Measurements from ENCODE around the gene CHRNB2.

Gene CHRNB2

GRCh38 chr1:154607106-154607608 is 39.6 kb downstream of the CHRNB2 start:
- DNase-seq (ENCODE audit: insufficient read length, low spot score) (no peak), FAIRE-seq (no peak)
- TF ChIP-seq SPI1 (IDR thresholded peaks at IDR 0.05; ENCODE audit: low read depth, low read length) (no peak), TAF1 (IDR thresholded peaks at IDR 0.05; ENCODE audit: low read depth, low read length) (no peak; the same call in 1 of the 2 replicates), POLR2AphosphoS5 (IDR thresholded peaks at IDR 0.05; ENCODE audit: low read depth, low read length) (no peak), POLR2A (IDR thresholded peaks at IDR 0.05; ENCODE audit: low read depth, low read length) (no peak), POU2F2 (IDR thresholded peaks at IDR 0.05; ENCODE audit: low read depth, low read length) (no peak), PAX5 (IDR thresholded peaks at IDR 0.05; ENCODE audit: insufficient read depth, low read length, severe bottlenecking) (no peak)

GRCh38 chr1:154607609-154608396 is 40.2 kb downstream of the CHRNB2 start, which contains the start of gene ADAR:
Gene ADAR, minus strand, starts transcription at chr1:154608186. Its CDS starts 180 bp downstream, at chr1:154608006.
- peak; percentile 81 for TF ChIP-seq POLR2A (IDR thresholded peaks at IDR 0.05; ENCODE audit: low read depth, low read length)
- peak; percentile 84 for TF ChIP-seq TAF1 (IDR thresholded peaks at IDR 0.05; ENCODE audit: low read depth, low read length)
- peak; percentile 32; the same call in 1 of the 2 replicates for TF ChIP-seq SPI1 (IDR thresholded peaks at IDR 0.05; ENCODE audit: low read depth, low read length)
- peak; percentile 64 for TF ChIP-seq PAX5 (IDR thresholded peaks at IDR 0.05; ENCODE audit: insufficient read depth, low read length, severe bottlenecking)
- peak; percentile 69 for TF ChIP-seq POU2F2 (IDR thresholded peaks at IDR 0.05; ENCODE audit: low read depth, low read length)
- TF ChIP-seq POLR2AphosphoS5 (IDR thresholded peaks at IDR 0.05; ENCODE audit: low read depth, low read length): peak; percentile 74
- FAIRE-seq (peak; percentile 91), DNase-seq (ENCODE audit: insufficient read length, low spot score) (peak; percentile 75)

GRCh38 chr1:154608397-154609270 is 41.1 kb downstream of the CHRNB2 start:
- peak; percentile 15; the same call in 1 of the 2 replicates for TF ChIP-seq TAF1 (IDR thresholded peaks at IDR 0.05; ENCODE audit: low read depth, low read length)
- 0 out of 2 replicates have a peak, but pooled peaks have one; percentile 31 for TF ChIP-seq POLR2AphosphoS5 (IDR thresholded peaks at IDR 0.05; ENCODE audit: low read depth, low read length)
- TF ChIP-seq POLR2A (IDR thresholded peaks at IDR 0.05; ENCODE audit: low read depth, low read length): no peak; the same call in 1 of the 2 replicates
- TF ChIP-seq SPI1 (IDR thresholded peaks at IDR 0.05; ENCODE audit: low read depth, low read length): no peak
- TF ChIP-seq POU2F2 (IDR thresholded peaks at IDR 0.05; ENCODE audit: low read depth, low read length): no peak
- no peak for TF ChIP-seq PAX5 (IDR thresholded peaks at IDR 0.05; ENCODE audit: insufficient read depth, low read length, severe bottlenecking)
- DNase-seq (ENCODE audit: insufficient read length, low spot score) (no peak), FAIRE-seq (no peak)

GRCh38 chr1:154609398-154610380 is 42.1 kb downstream of the CHRNB2 start:
- TF ChIP-seq TAF1 (IDR thresholded peaks at IDR 0.05; ENCODE audit: low read depth, low read length) (0 out of 2 replicates have a peak, but pooled peaks have one; percentile 43), SPI1 (IDR thresholded peaks at IDR 0.05; ENCODE audit: low read depth, low read length) (no peak), POU2F2 (IDR thresholded peaks at IDR 0.05; ENCODE audit: low read depth, low read length) (peak; percentile 68; the same call in 1 of the 2 replicates), POLR2A (IDR thresholded peaks at IDR 0.05; ENCODE audit: low read depth, low read length) (no peak), PAX5 (IDR thresholded peaks at IDR 0.05; ENCODE audit: insufficient read depth, low read length, severe bottlenecking) (no peak), POLR2AphosphoS5 (IDR thresholded peaks at IDR 0.05; ENCODE audit: low read depth, low read length) (peak; percentile 18)
- DNase-seq (ENCODE audit: insufficient read length, low spot score): no peak
- peak; percentile 74 for FAIRE-seq

GRCh38 chr1:154611150-154611862 is 43.7 kb downstream of the CHRNB2 start:
- FAIRE-seq: no peak
- TF ChIP-seq SPI1 (IDR thresholded peaks at IDR 0.05; ENCODE audit: low read depth, low read length): no peak
- no peak for TF ChIP-seq PAX5 (IDR thresholded peaks at IDR 0.05; ENCODE audit: insufficient read depth, low read length, severe bottlenecking)
- TF ChIP-seq POLR2A (IDR thresholded peaks at IDR 0.05; ENCODE audit: low read depth, low read length): no peak
- no peak for TF ChIP-seq POU2F2 (IDR thresholded peaks at IDR 0.05; ENCODE audit: low read depth, low read length)
- TF ChIP-seq POLR2AphosphoS5 (IDR thresholded peaks at IDR 0.05; ENCODE audit: low read depth, low read length): no peak
- TF ChIP-seq TAF1 (IDR thresholded peaks at IDR 0.05; ENCODE audit: low read depth, low read length): no peak
- DNase-seq (ENCODE audit: insufficient read length, low spot score): no peak

GRCh38 chr1:154614247-154614646 is 46.7 kb downstream of the CHRNB2 start:
- no peak for TF ChIP-seq SPI1 (IDR thresholded peaks at IDR 0.05; ENCODE audit: low read depth, low read length)
- TF ChIP-seq POU2F2 (IDR thresholded peaks at IDR 0.05; ENCODE audit: low read depth, low read length): no peak
- TF ChIP-seq POLR2A (IDR thresholded peaks at IDR 0.05; ENCODE audit: low read depth, low read length): no peak
- no peak for TF ChIP-seq PAX5 (IDR thresholded peaks at IDR 0.05; ENCODE audit: insufficient read depth, low read length, severe bottlenecking)
- TF ChIP-seq TAF1 (IDR thresholded peaks at IDR 0.05; ENCODE audit: low read depth, low read length): no peak
- TF ChIP-seq POLR2AphosphoS5 (IDR thresholded peaks at IDR 0.05; ENCODE audit: low read depth, low read length): no peak
- DNase-seq (ENCODE audit: insufficient read length, low spot score) (no peak), FAIRE-seq (no peak)

- TF ChIP-seq PAX5 (IDR thresholded peaks at IDR 0.05; ENCODE audit: insufficient read depth, low read length, severe bottlenecking) (no peak), TAF1 (IDR thresholded peaks at IDR 0.05; ENCODE audit: low read depth, low read length) (no peak), SPI1 (IDR thresholded peaks at IDR 0.05; ENCODE audit: low read depth, low read length) (no peak), POLR2A (IDR thresholded peaks at IDR 0.05; ENCODE audit: low read depth, low read length) (no peak), POLR2AphosphoS5 (IDR thresholded peaks at IDR 0.05; ENCODE audit: low read depth, low read length) (no peak), POU2F2 (IDR thresholded peaks at IDR 0.05; ENCODE audit: low read depth, low read length) (no peak)
- DNase-seq (ENCODE audit: insufficient read length, low spot score) (no peak), FAIRE-seq (no peak)
Observed at GRCh38 chr1:154614901-154615300, 47.3 kb downstream of the CHRNB2 start.
